ACC112 (cell line): ENCODE measurements around the gene RTL10.

Source experiments
- H2AFZ ChIP-seq: fragments of 200-600 bp; sonication (generic); one replicate; pipeline ENCODE4 v1.6.0; 2017; ENCODE audit warnings: antibody characterized with exemption, low read length; ENCODE audit not compliant: unreplicated experiment
- H3K27ac ChIP-seq: fragments of 200-600 bp; sonication (generic); 2 replicates; pipeline ENCODE4 v1.5.1; 2014; ENCODE audit warnings: low read depth, mild to moderate bottlenecking, antibody characterized with exemption, low read length, moderate library complexity
- H3K27me3 ChIP-seq: fragments of 200-600 bp; sonication (generic); 2 replicates; pipeline ENCODE4 v1.6.1; 2014; ENCODE audit warnings: mild to moderate bottlenecking, antibody characterized with exemption, low read length, moderate library complexity, mixed read lengths; ENCODE audit not compliant: insufficient read depth
- H3K36me3 ChIP-seq: fragments of 200-600 bp; sonication (generic); 2 replicates; pipeline ENCODE4 v1.6.1; 2016; ENCODE audit warnings: mild to moderate bottlenecking, antibody characterized with exemption, low read length, moderate library complexity, mixed read lengths; ENCODE audit not compliant: insufficient read depth
- H3K4me1 ChIP-seq: fragments of 200-600 bp; sonication (generic); one replicate; pipeline ENCODE4 v1.6.1; 2016; ENCODE audit warnings: low read length, mixed read lengths; ENCODE audit not compliant: insufficient read depth, unreplicated experiment, control insufficient read depth
- H3K4me3 ChIP-seq: fragments of 200-600 bp; sonication (generic); 2 replicates; pipeline ENCODE4 v1.5.1; 2014; ENCODE audit warnings: mild to moderate bottlenecking, low read depth, low read length
- H3K79me2 ChIP-seq: fragments of 200-600 bp; sonication (generic); one replicate; pipeline ENCODE4 v1.6.0; 2016; ENCODE audit warnings: low read length; ENCODE audit not compliant: control insufficient read depth, unreplicated experiment, insufficient read depth

RTL10 gene

GRCh38 chr22:19879992-19880785, 25.5 kb upstream of the RTL10 start:
- Histone ChIP-seq H3K4me3 (peak overlapping the region; percentile 55), H3K79me2 (peaks cover 10% of the 10 kb centered on the region), H3K27me3 (no peaks in the 10 kb centered on the region), H2AFZ (no peak overlapping the region), H3K27ac (peak overlapping the region; percentile 93), H3K36me3 (no peaks in the 10 kb centered on the region), H3K4me1 (peaks cover 72% of the 10 kb centered on the region)

- H3K79me2 ChIP-seq, result peaks cover 10% of the 10 kb centered on the region
- no peak overlapping the region for H2AFZ ChIP-seq
- peak overlapping the region; percentile 93 for H3K27ac ChIP-seq
- H3K36me3 ChIP-seq, result no peaks in the 10 kb centered on the region
- peaks cover 72% of the 10 kb centered on the region for H3K4me1 ChIP-seq
- no peaks in the 10 kb centered on the region for H3K27me3 ChIP-seq
- H3K4me3 ChIP-seq, result no peak overlapping the region
These were observed 24.9 kb upstream of the RTL10 start for GRCh38 chr22:19879643-19879991.

GRCh38 chr22:19879246-19879570, 24.5 kb upstream of the RTL10 start:
- 0 out of 2 replicates have a peak overlapping the region, but pooled peaks have one; percentile 43 for H3K4me3 ChIP-seq

GRCh38 chr22:19878461-19879245, 24.0 kb upstream of the RTL10 start:
- Histone ChIP-seq H3K27me3 (no peaks in the 10 kb centered on the region), H3K79me2 (peaks cover 10% of the 10 kb centered on the region), H3K36me3 (no peaks in the 10 kb centered on the region), H3K27ac (peak overlapping the region; percentile 68), H2AFZ (no peak overlapping the region), H3K4me3 (peak overlapping the region; percentile 43; the same call in 1 of the 2 replicates), H3K4me1 (peaks cover 72% of the 10 kb centered on the region)

More at GRCh38 chr22:19879246-19879570, 24.5 kb upstream of the RTL10 start:
- Histone ChIP-seq H3K27ac (peak overlapping the region; percentile 68), H3K79me2 (peaks cover 10% of the 10 kb centered on the region), H2AFZ (no peak overlapping the region), H3K4me1 (peaks cover 72% of the 10 kb centered on the region), H3K27me3 (no peaks in the 10 kb centered on the region), H3K36me3 (no peaks in the 10 kb centered on the region)

GRCh38 chr22:19877626-19878339, 23.1 kb upstream of the RTL10 start:
- Histone ChIP-seq H3K27ac (peak overlapping the region; percentile 68; the same call in 1 of the 2 replicates), H3K36me3 (no peaks in the 10 kb centered on the region), H3K27me3 (no peaks in the 10 kb centered on the region), H2AFZ (no peak overlapping the region), H3K79me2 (peaks cover 10% of the 10 kb centered on the region), H3K4me1 (peaks cover 70% of the 10 kb centered on the region), H3K4me3 (no peak overlapping the region)

GRCh38 chr22:19876941-19877625, 22.4 kb upstream of the RTL10 start:
- Histone ChIP-seq H2AFZ (no peak overlapping the region), H3K79me2 (peaks cover 10% of the 10 kb centered on the region)

GRCh38 chr22:19876314-19876940, 21.8 kb upstream of the RTL10 start:
- H3K4me3 ChIP-seq, result no peak overlapping the region
- no peaks in the 10 kb centered on the region for H3K36me3 ChIP-seq
- H3K79me2 ChIP-seq, result peaks cover 10% of the 10 kb centered on the region
- H3K4me1 ChIP-seq, result peaks cover 56% of the 10 kb centered on the region
- H3K27me3 ChIP-seq, result no peaks in the 10 kb centered on the region
- H3K27ac ChIP-seq, result peak overlapping the region; percentile 67
- peak overlapping the region; percentile 50 for H2AFZ ChIP-seq

More at GRCh38 chr22:19876941-19877625, 22.4 kb upstream of the RTL10 start:
- H3K4me3 ChIP-seq, result no peak overlapping the region
- peaks cover 63% of the 10 kb centered on the region for H3K4me1 ChIP-seq
- H3K27me3 ChIP-seq, result no peaks in the 10 kb centered on the region
- no peaks in the 10 kb centered on the region for H3K36me3 ChIP-seq
- H3K27ac ChIP-seq, result no peak overlapping the region

GRCh38 chr22:19875531-19876313, 21.0 kb upstream of the RTL10 start:
- H3K27me3 ChIP-seq, result no peaks in the 10 kb centered on the region
- peaks cover 52% of the 10 kb centered on the region for H3K4me1 ChIP-seq
- H3K4me3 ChIP-seq, result no peak overlapping the region
- H3K27ac ChIP-seq, result peak overlapping the region; percentile 67
- H3K79me2 ChIP-seq, result peaks cover 10% of the 10 kb centered on the region
- H2AFZ ChIP-seq, result peak overlapping the region; percentile 50
- no peaks in the 10 kb centered on the region for H3K36me3 ChIP-seq

- no peak overlapping the region for H2AFZ ChIP-seq
- H3K4me1 ChIP-seq, result peaks cover 45% of the 10 kb centered on the region
- H3K27me3 ChIP-seq, result no peaks in the 10 kb centered on the region
- peaks cover 5% of the 10 kb centered on the region for H3K79me2 ChIP-seq
- H3K36me3 ChIP-seq, result no peaks in the 10 kb centered on the region
- no peak overlapping the region for H3K4me3 ChIP-seq
- 0 out of 2 replicates have a peak overlapping the region, but pooled peaks have one; percentile 29 for H3K27ac ChIP-seq
These were observed 20.4 kb upstream of the RTL10 start for GRCh38 chr22:19875061-19875530.
